Measurements from ENCODE around the gene KSR1. TPM values are rescaled to one million over a fixed set of nuclear protein-coding genes. Genes with fewer than 3 reads are reported as not detected.

Gene KSR1
- total RNA-seq, 4 donors from 2014 or later: 26.6 to 64.4 (median 42.2) TPM

- Histone ChIP-seq H3K9me3 (no peaks in the 10 kb centered on the region), H3K36me3 (no peaks in the 10 kb centered on the region), H3K4me3 (no peak overlapping the region), H3K4me1 (peaks cover 0 to 15% (median 0%) of the 10 kb centered on the region in 4 donors), H3K27me3 (no peaks in the 10 kb centered on the region), H3K27ac (no peak overlapping the region)
- DNase-seq: no peak
- TF ChIP-seq POLR2A (IDR thresholded peaks at IDR 0.05): no peak
- no peak for TF ChIP-seq CTCF (IDR thresholded peaks at IDR 0.05)
These were observed 62.6 kb downstream of the KSR1 start for GRCh38 chr17:27518545-27519521.

- H3K27me3 ChIP-seq: no peaks in the 10 kb centered on the region
- H3K27ac ChIP-seq: no peak overlapping the region
- no peaks in the 10 kb centered on the region for H3K36me3 ChIP-seq
- H3K4me3 ChIP-seq: no peak overlapping the region
- TF ChIP-seq CTCF (IDR thresholded peaks at IDR 0.05) (no peak), POLR2A (IDR thresholded peaks at IDR 0.05) (no peak)
- peaks cover 0 to 15% (median 0%) of the 10 kb centered on the region in 4 donors for H3K4me1 ChIP-seq
- no peaks in the 10 kb centered on the region for H3K9me3 ChIP-seq
- no peak for DNase-seq
These were observed 63.3 kb downstream of the KSR1 start for GRCh38 chr17:27519550-27519949.

DNA sequence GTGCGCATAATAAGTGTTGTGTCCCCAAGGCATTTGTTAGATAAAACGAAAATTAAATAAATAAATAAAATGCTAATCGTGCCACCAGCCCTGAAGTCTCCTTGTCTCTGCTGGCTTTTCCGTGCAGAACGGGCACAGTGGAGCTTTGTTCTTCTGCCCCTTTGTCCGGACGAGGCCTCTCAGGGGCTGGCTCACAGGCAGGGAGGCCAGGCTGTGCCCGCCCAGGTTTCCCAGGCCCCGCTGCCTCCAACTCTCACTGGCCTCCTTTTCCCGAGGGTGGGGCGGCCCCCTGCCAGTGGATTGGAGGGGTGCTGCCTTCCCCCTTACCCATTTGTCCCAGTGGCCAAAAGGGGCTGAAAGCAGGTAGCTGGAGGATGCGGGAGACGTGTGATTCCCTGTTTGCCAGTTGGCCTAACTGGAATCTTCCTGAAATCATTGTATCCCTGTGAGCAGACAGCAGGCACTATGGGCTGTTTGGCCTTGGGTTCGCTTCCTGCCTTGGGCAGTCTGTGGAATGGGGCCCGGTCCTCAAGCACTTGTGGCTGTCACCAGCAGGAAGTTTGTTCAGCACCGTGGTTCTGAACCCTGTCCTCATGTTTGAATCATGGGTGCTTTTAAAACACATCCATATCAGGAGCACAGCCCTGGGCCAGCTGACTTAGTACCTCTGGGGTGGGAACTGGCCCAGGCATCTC, 64.4 kb downstream of the KSR1 start:
- DNase-seq: no peak
- Histone ChIP-seq H3K4me1 (peaks cover 0 to 15% (median 0%) of the 10 kb centered on the region in 4 donors), H3K4me3 (no peak overlapping the region), H3K27me3 (no peaks in the 10 kb centered on the region), H3K36me3 (no peaks in the 10 kb centered on the region), H3K9me3 (no peaks in the 10 kb centered on the region), H3K27ac (no peak overlapping the region)
- TF ChIP-seq POLR2A (IDR thresholded peaks at IDR 0.05) (no peak), CTCF (IDR thresholded peaks at IDR 0.05) (no peak)

DNA sequence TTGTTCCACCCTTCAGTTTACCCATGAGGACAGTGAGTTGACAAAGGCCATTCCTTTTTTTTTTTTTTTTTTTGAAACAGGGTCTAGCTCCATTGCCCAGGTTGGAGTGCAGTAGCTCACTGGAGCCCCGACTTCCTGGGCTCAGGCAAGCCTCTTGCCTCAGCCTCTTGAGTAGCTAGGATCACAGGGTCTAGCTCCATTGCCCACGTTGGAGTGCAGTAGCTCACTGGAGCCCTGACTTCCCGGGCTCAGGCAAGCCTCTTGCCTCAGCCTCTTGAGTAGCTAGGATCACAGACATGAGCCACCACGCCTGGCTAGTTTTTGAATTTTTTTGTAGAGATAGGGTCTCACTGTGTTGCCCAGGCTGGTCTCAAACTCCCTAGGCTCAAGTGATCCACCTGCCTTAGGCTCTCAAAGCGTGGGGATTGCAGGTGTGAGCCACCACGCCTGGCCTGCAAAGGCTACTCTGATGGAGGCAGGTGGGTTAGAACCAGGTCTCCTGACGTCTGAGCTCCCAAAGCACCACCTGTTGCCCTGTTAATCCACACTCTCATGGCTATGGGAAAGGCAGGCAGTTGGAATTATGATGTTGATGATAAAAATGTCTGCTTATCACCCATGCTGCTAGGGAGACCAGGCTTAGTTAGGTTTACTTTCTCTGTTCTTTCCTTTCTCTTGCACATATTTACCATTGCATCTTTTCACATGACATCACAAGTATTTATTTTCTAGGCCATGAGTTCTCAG, 65.2 kb downstream of the KSR1 start:
- H3K4me3 ChIP-seq: no peak overlapping the region
- TF ChIP-seq CTCF (IDR thresholded peaks at IDR 0.05) (no peak), POLR2A (IDR thresholded peaks at IDR 0.05) (no peak)
- no peaks in the 10 kb centered on the region for H3K27me3 ChIP-seq
- no peak for DNase-seq
- H3K4me1 ChIP-seq: peaks cover 0 to 19% (median 4%) of the 10 kb centered on the region in 4 donors
- H3K36me3 ChIP-seq: no peaks in the 10 kb centered on the region
- H3K27ac ChIP-seq: no peak overlapping the region
- H3K9me3 ChIP-seq: no peaks in the 10 kb centered on the region

- H3K27ac ChIP-seq: no peak overlapping the region
- TF ChIP-seq POLR2A (IDR thresholded peaks at IDR 0.05) (no peak), CTCF (IDR thresholded peaks at IDR 0.05) (no peak)
- no peak for DNase-seq
- no peaks in the 10 kb centered on the region for H3K36me3 ChIP-seq
- peaks cover 0 to 24% (median 5%) of the 10 kb centered on the region in 4 donors for H3K4me1 ChIP-seq
- no peaks in the 10 kb centered on the region for H3K9me3 ChIP-seq
- no peak overlapping the region for H3K4me3 ChIP-seq
- no peaks in the 10 kb centered on the region for H3K27me3 ChIP-seq
These were observed 65.9 kb downstream of the KSR1 start for GRCh38 chr17:27522028-27522635.

All from Peyer's patch (tissue), 4 donors.